Measurements from ENCODE around the gene SKA2.
"Not testable (repeated sequence)": the region's sequence is repeated elsewhere in the genome, so short reads cannot be mapped to it uniquely, and the experiment has no call there.

Gene SKA2

GRCh38 chr17:59093702-59094231, 61.2 kb downstream of the SKA2 start:
- no peak for FAIRE-seq

- no peak for FAIRE-seq
Measured at GRCh38 chr17:59093145-59093701, 61.8 kb downstream of the SKA2 start.

GRCh38 chr17:59090593-59090992, 64.4 kb downstream of the SKA2 start:
- not testable (repeated sequence) for FAIRE-seq

- FAIRE-seq = no peak
Measured at GRCh38 chr17:59084154-59084553, 70.8 kb downstream of the SKA2 start.

GRCh38 chr17:59074494-59074893, 80.5 kb downstream of the SKA2 start:
- FAIRE-seq = no peak

GRCh38 chr17:59073972-59074371, 81.0 kb downstream of the SKA2 start:
- FAIRE-seq = no peak

GRCh38 chr17:59069856-59070255, 85.1 kb downstream of the SKA2 start:
- no peak for FAIRE-seq

- FAIRE-seq = no peak
Measured at GRCh38 chr17:59067756-59068155, 87.2 kb downstream of the SKA2 start.

GRCh38 chr17:59067340-59067739, 87.6 kb downstream of the SKA2 start:
- no peak for FAIRE-seq

GRCh38 chr17:59062509-59062908, 92.5 kb downstream of the SKA2 start:
- FAIRE-seq = no peak

Measured in TTC549 (cell line).